ENCODE results near the gene DENND4C.
"Not testable (repeated sequence)": the region's sequence is repeated elsewhere in the genome, so short reads cannot be mapped to it uniquely, and the experiment has no call there.

The DENND4C gene

GRCh38 chr9:19381656-19382055, 151.2 kb downstream of the DENND4C start:
- DNase-seq (ENCODE audit: insufficient read length, low spot score), result no peak
- no peak for FAIRE-seq
- no peak for TF ChIP-seq CTCF (IDR thresholded peaks at IDR 0.05; ENCODE audit: insufficient read depth, missing control alignments)

- not testable (repeated sequence) for DNase-seq (ENCODE audit: insufficient read length, low spot score); FAIRE-seq
Measured at GRCh38 chr9:19385212-19385611, 154.7 kb downstream of the DENND4C start.

GRCh38 chr9:19385786-19386501, 155.5 kb downstream of the DENND4C start:
- TF ChIP-seq CTCF (IDR thresholded peaks at IDR 0.05; ENCODE audit: insufficient read depth, missing control alignments), result no peak
- FAIRE-seq, result peak; percentile 77
- no peak for DNase-seq (ENCODE audit: insufficient read length, low spot score)

GRCh38 chr9:19386502-19387044, 156.1 kb downstream of the DENND4C start:
- DNase-seq (ENCODE audit: insufficient read length, low spot score) (no peak), FAIRE-seq (no peak)

GRCh38 chr9:19387317-19387716, 156.8 kb downstream of the DENND4C start:
- DNase-seq (ENCODE audit: insufficient read length, low spot score) (no peak), FAIRE-seq (no peak)
- no peak for TF ChIP-seq CTCF (IDR thresholded peaks at IDR 0.05; ENCODE audit: insufficient read depth, missing control alignments)

More at GRCh38 chr9:19386502-19387044, 156.1 kb downstream of the DENND4C start:
- TF ChIP-seq CTCF (IDR thresholded peaks at IDR 0.05; ENCODE audit: insufficient read depth, missing control alignments), result no peak

- not testable (repeated sequence) for FAIRE-seq
Measured at GRCh38 chr9:19389539-19389938, 159.0 kb downstream of the DENND4C start.

GRCh38 chr9:19397845-19398244, 167.4 kb downstream of the DENND4C start:
- FAIRE-seq, result no peak
- no peak for TF ChIP-seq CTCF (IDR thresholded peaks at IDR 0.05; ENCODE audit: insufficient read depth, missing control alignments)
- DNase-seq (ENCODE audit: insufficient read length, low spot score), result no peak

More at GRCh38 chr9:19389539-19389938, 159.0 kb downstream of the DENND4C start:
- not testable (repeated sequence) for DNase-seq (ENCODE audit: insufficient read length, low spot score)

- FAIRE-seq, result not testable (repeated sequence)
Measured at GRCh38 chr9:19403231-19403630, 172.7 kb downstream of the DENND4C start.

More at GRCh38 chr9:19403231-19403630, 172.7 kb downstream of the DENND4C start:
- DNase-seq (ENCODE audit: insufficient read length, low spot score), result not testable (repeated sequence)

Data from D721Med (cell line).